Progenitor cell of endocrine pancreas (in vitro differentiated cells): ENCODE results near the gene C10orf71. TPM values are rescaled to one million over a fixed set of nuclear protein-coding genes. Genes with fewer than 3 reads are reported as not detected.

Source experiments
- DNase-seq: peaks from one replicate; pipeline ENCODE4 v3.0.0; 2021; ENCODE audit warnings: low spot score; ENCODE audit not compliant: unreplicated experiment
- H3K27ac Mint-ChIP-seq: 2 replicates; pipeline ENCODE4 v1.8.0; 2021; ENCODE audit warnings: mild to moderate bottlenecking, moderate library complexity, mixed read lengths
- H3K27me3 Mint-ChIP-seq: 2 replicates; pipeline ENCODE4 v1.8.0; 2021; ENCODE audit warnings: mixed read lengths
- H3K36me3 Mint-ChIP-seq: 2 replicates; pipeline ENCODE4 v1.8.0; 2022; ENCODE audit warnings: mixed read lengths; ENCODE audit not compliant: insufficient read depth
- H3K4me1 Mint-ChIP-seq: 2 replicates; pipeline ENCODE4 v1.8.0; 2021; ENCODE audit warnings: low read depth, mixed read lengths
- H3K4me3 Mint-ChIP-seq: 2 replicates; pipeline ENCODE4 v1.8.0; 2021; ENCODE audit warnings: low read depth, mild to moderate bottlenecking, moderate library complexity, mixed read lengths
- H3K9me3 Mint-ChIP-seq: 2 replicates; pipeline ENCODE4 v1.8.0; 2021; ENCODE audit warnings: low read depth, mixed read lengths
- CTCF ChIP-seq: fragments of 200-600 bp; sonication (generic); IDR thresholded peaks from one replicate; pipeline ENCODE4 v1.5.0; 2021; ENCODE audit warnings: antibody characterized with exemption, mild to moderate bottlenecking; ENCODE audit not compliant: unreplicated experiment
- total RNA-seq: library from RNA; stranded (reverse); gene quantifications from 2 replicates; pipeline ENCODE4 v1.2.1, GENCODE V29; 2021

The C10orf71 gene
- total RNA-seq, 1 donor from 2014 or later, result not detected

GRCh38 chr10:49356944-49357343 is 58.0 kb downstream of the C10orf71 start:
- DNase-seq, result no peak
- H3K36me3 Mint-ChIP-seq, result no peaks in the 10 kb centered on the region
- no peaks in the 10 kb centered on the region for H3K9me3 Mint-ChIP-seq
- TF ChIP-seq CTCF, result no peak
- H3K27me3 Mint-ChIP-seq, result peaks cover 9% of the 10 kb centered on the region
- no peak overlapping the region for H3K27ac Mint-ChIP-seq
- H3K4me3 Mint-ChIP-seq, result no peak overlapping the region
- no peaks in the 10 kb centered on the region for H3K4me1 Mint-ChIP-seq

GRCh38 chr10:49357910-49358309 is 58.9 kb downstream of the C10orf71 start:
- Mint-ChIP-seq H3K27ac (no peak overlapping the region), H3K9me3 (no peaks in the 10 kb centered on the region)
- no peak for TF ChIP-seq CTCF

GRCh38 chr10:49359349-49360270 is 60.6 kb downstream of the C10orf71 start:
- Mint-ChIP-seq H3K4me1 (no peaks in the 10 kb centered on the region), H3K4me3 (no peak overlapping the region), H3K27me3 (peaks cover 19% of the 10 kb centered on the region), H3K27ac (no peak overlapping the region), H3K9me3 (no peaks in the 10 kb centered on the region), H3K36me3 (no peaks in the 10 kb centered on the region)
- no peak for TF ChIP-seq CTCF
- no peak for DNase-seq

More at GRCh38 chr10:49357910-49358309, 58.9 kb downstream of the C10orf71 start:
- Mint-ChIP-seq H3K4me3 (no peak overlapping the region), H3K36me3 (no peaks in the 10 kb centered on the region), H3K4me1 (no peaks in the 10 kb centered on the region), H3K27me3 (peaks cover 13% of the 10 kb centered on the region)
- DNase-seq, result no peak

GRCh38 chr10:49360271-49361177 is 61.6 kb downstream of the C10orf71 start:
- no peaks in the 10 kb centered on the region for H3K9me3 Mint-ChIP-seq
- no peak overlapping the region for H3K4me3 Mint-ChIP-seq
- no peak for TF ChIP-seq CTCF
- peaks cover 21% of the 10 kb centered on the region for H3K27me3 Mint-ChIP-seq
- no peak overlapping the region for H3K27ac Mint-ChIP-seq
- DNase-seq, result no peak
- H3K4me1 Mint-ChIP-seq, result no peaks in the 10 kb centered on the region
- no peaks in the 10 kb centered on the region for H3K36me3 Mint-ChIP-seq

GRCh38 chr10:49361178-49361554 is 62.2 kb downstream of the C10orf71 start:
- no peak for DNase-seq
- no peak overlapping the region for H3K27ac Mint-ChIP-seq
- H3K4me1 Mint-ChIP-seq, result no peaks in the 10 kb centered on the region
- no peaks in the 10 kb centered on the region for H3K36me3 Mint-ChIP-seq
- H3K9me3 Mint-ChIP-seq, result no peaks in the 10 kb centered on the region
- TF ChIP-seq CTCF, result no peak
- no peak overlapping the region for H3K4me3 Mint-ChIP-seq
- H3K27me3 Mint-ChIP-seq, result peaks cover 21% of the 10 kb centered on the region
